ENCODE data around the gene SPACA9.

Gene SPACA9

GRCh38 chr9:132840980-132841379 lies 37.7 kb upstream of the SPACA9 start:
- no peak for DNase-seq (ENCODE audit: low read depth)
- H3K4me3 ChIP-seq (ENCODE audit: low read depth, low read length), result no peak overlapping the region
- TF ChIP-seq, protein P1, sequence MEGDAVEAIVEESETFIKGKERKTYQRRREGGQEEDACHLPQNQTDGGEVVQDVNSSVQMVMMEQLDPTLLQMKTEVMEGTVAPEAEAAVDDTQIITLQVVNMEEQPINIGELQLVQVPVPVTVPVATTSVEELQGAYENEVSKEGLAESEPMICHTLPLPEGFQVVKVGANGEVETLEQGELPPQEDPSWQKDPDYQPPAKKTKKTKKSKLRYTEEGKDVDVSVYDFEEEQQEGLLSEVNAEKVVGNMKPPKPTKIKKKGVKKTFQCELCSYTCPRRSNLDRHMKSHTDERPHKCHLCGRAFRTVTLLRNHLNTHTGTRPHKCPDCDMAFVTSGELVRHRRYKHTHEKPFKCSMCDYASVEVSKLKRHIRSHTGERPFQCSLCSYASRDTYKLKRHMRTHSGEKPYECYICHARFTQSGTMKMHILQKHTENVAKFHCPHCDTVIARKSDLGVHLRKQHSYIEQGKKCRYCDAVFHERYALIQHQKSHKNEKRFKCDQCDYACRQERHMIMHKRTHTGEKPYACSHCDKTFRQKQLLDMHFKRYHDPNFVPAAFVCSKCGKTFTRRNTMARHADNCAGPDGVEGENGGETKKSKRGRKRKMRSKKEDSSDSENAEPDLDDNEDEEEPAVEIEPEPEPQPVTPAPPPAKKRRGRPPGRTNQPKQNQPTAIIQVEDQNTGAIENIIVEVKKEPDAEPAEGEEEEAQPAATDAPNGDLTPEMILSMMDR (IDR thresholded peaks at IDR 0.05; ENCODE audit: low read depth, low read length, missing control alignments), result no peak

DNA sequence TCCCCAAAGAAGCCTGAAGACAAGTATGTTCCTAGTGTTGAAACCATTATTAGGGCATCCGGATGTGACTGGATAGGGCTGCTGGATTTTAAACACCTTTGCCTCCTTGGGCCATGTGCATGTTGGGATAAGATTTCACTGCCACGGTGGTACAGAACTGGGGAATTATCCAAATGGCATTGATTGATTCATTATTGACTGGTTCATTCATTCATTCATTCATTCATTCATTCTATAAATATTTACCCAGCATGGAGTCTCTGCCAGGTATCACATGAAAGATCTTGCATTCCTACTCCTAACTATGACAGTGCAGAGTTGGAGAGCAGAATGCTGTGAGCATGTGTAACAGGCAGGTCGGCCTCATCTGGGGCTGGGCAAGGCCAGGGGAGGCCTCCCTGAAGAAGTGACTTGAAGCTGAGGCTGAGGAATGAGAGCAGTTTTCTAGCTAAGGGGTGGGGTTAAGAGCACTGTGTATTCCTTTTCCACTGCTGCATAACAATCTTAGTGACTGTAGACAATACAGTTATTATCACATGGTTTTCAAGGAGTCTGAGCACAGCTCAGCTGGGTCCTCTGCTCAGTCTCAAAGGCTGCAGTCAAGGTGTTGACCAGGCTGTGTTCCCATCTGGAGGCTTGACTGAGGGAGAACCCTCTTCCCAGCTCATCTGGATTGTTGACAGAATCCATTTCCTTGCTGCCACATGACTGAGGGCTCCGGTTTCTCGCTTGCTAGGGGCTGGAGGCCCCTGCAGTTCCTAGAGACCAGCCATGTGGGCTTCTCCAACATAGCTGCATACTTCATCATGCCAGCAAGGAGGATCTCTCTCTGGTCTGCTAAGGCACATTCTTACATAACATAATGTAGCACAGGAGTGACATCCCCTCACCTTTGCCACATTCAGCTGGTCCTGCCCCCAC lies 36.3 kb upstream of the SPACA9 start:
- H3K4me3 ChIP-seq (ENCODE audit: low read depth, low read length), result no peak overlapping the region
- TF ChIP-seq, protein P1 (IDR thresholded peaks at IDR 0.05; ENCODE audit: low read depth, low read length, missing control alignments), result no peak
- no peak for DNase-seq (ENCODE audit: low read depth)

DNA sequence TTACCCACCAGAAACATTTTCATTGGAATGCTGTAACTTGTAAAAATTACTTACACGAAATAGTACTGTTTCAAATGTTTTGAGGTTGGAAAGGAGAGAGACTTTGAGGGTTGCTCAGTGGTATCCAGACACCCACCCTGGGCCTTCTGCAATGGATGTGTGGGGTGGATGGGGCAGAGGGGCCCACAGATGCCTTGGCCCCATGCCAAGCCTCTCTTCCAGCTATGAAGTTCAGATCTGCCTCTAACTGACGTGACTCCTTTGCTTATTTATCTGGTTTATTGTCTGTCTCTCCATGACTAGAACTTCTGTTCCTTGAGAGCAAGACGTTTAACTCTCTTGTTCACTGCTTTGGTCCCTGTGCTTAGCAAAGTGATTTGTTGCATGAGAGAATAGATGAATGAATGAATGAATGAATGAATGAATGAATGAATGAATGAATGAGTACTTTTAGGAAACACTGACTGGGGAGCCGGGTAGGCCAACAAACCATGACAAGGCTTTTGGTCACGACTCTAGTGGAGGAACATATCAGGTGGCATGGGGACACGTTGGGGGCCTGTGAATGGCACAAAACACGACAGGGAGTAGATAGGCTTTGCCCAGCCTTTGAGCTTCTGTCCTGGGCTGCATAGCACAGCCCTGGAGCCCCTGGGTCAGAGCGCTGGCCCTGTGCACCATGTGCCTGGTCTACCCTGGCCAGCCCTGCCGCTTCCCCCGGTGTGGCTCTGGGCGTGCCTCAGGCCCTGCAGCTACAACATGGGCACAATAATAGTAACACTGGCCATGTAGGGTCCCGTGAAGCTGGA lies 32.4 kb upstream of the SPACA9 start:
- H3K4me3 ChIP-seq (ENCODE audit: low read depth, low read length), result no peak overlapping the region
- DNase-seq (ENCODE audit: low read depth), result no peak
- TF ChIP-seq, protein P1 (IDR thresholded peaks at IDR 0.05; ENCODE audit: low read depth, low read length, missing control alignments), result no peak

DNA sequence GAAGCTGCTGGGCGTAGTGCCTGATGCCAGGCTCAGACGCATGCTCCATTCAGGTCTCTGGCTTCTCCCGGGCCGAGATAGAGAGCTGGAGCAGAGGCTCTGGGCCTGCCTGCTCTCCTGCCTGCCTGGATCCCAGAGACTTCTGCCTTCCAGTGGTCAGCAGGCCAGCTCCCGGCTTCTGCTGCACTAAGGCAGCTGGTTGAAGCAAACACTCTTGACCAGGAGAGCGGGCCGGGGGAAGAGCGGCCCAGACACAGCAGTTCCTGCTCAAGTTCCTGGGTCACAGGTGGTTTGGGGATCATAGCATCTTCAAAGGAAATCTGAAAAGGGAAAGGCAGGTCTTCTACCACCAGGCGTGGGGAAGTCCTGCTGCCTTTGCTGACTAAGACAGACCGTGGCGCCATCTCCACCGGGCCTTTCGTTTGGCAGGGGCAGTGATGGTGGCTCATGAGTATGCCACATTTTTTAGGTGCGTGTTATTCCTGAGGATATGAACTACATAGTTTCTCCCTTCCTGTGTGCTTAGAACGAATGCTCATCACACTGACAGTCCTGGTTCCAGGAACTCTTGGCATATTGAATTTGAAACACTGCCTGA lies 31.7 kb upstream of the SPACA9 start:
- no peak overlapping the region for H3K4me3 ChIP-seq (ENCODE audit: low read depth, low read length)
- TF ChIP-seq, protein P1 (IDR thresholded peaks at IDR 0.05; ENCODE audit: low read depth, low read length, missing control alignments), result no peak
- no peak for DNase-seq (ENCODE audit: low read depth)

DNA sequence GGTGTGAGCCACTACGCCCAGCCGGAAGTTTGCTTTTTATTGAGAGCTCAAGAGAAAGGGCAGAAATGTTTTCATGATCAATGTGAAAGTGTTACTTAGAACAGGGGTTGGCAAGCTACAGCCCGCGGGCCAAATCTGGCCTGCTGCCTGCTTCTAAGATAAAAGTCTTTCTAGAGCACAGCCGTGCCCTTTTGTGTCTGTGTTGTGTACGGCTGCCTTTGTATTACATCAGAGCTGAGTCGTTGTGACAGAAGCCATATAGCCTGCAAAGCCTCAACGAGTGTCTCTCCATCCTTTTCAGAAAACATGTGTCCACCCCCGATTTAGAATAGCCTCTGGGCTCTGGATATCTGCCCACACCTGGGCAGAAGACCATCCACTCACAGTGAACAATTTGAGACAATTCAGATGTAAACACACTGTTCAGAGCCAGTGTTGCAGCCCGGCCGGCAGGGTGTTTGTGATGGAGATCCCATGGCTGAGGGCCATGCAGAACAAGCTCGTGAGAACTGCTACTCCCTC lies 29.5 kb upstream of the SPACA9 start:
- DNase-seq (ENCODE audit: low read depth), result no peak
- TF ChIP-seq, protein P1 (IDR thresholded peaks at IDR 0.05; ENCODE audit: low read depth, low read length, missing control alignments), result no peak
- no peak overlapping the region; the same call in 1 of the 2 replicates for H3K4me3 ChIP-seq (ENCODE audit: low read depth, low read length)

GRCh38 chr9:132853482-132853881 lies 25.2 kb upstream of the SPACA9 start:
- TF ChIP-seq, protein P1 (IDR thresholded peaks at IDR 0.05; ENCODE audit: low read depth, low read length, missing control alignments), result no peak
- H3K4me3 ChIP-seq (ENCODE audit: low read depth, low read length), result no peak overlapping the region
- DNase-seq (ENCODE audit: low read depth), result no peak

Data from GM12864 (cell line).